ENCODE measurements around the gene AP4B1.

GRCh38 chr1:113931451-113931851, 26.9 kb upstream of the AP4B1 start:
- TF ChIP-seq CTCF (IDR thresholded peaks at IDR 0.05; ENCODE audit: insufficient read depth, low read length) (no peak), POLR2AphosphoS5 (IDR thresholded peaks at IDR 0.05; ENCODE audit: low read depth) (no peak)

Measured in HL-60 (cell line).